WTC11 (cell line): ENCODE data around the gene FYCO1. TPM values are rescaled to one million over a fixed set of nuclear protein-coding genes. Genes with fewer than 3 reads are reported as not detected.

Source experiments
- ATAC-seq: fragments of 200-7000 bp; cut with Tn5 transposase; 2 replicates; pipeline ENCODE4 v1.10.0; 2021; ENCODE audit warnings: mild to moderate bottlenecking, moderate library complexity
- CTCF ChIA-PET: fragments of 300-600 bp; sonication (Branson Sonifier 250); formaldehyde crosslinking; loops from one replicate; lab custom pipeline; 2021; ENCODE audit warnings: antibody characterized with exemption; lab: Charles Lee
- POLR2A ChIA-PET: fragments of 350-600 bp; sonication (Branson Sonifier 250); formaldehyde crosslinking; loops from one replicate; lab custom pipeline; 2021; ENCODE audit warnings: antibody characterized with exemption; lab: Charles Lee
- DNase-seq: peaks from one replicate; pipeline ENCODE4 v3.0.0; 2021; ENCODE audit warnings: low spot score
- H3K27ac Mint-ChIP-seq: 2 replicates; pipeline ENCODE4 v1.8.0; 2021; ENCODE audit warnings: mixed read lengths
- H3K27me3 Mint-ChIP-seq: 2 replicates; pipeline ENCODE4 v1.8.0; 2021; ENCODE audit warnings: low read depth, mild to moderate bottlenecking, moderate library complexity, mixed read lengths
- H3K36me3 Mint-ChIP-seq: 2 replicates; pipeline ENCODE4 v1.8.0; 2021; ENCODE audit warnings: mixed read lengths
- H3K4me1 Mint-ChIP-seq: 2 replicates; pipeline ENCODE4 v1.8.0; 2022; ENCODE audit warnings: mixed read lengths
- H3K4me3 Mint-ChIP-seq: 2 replicates; pipeline ENCODE4 v1.8.0; 2021; ENCODE audit warnings: mild to moderate bottlenecking, moderate library complexity, mixed read lengths
- H3K9me3 Mint-ChIP-seq: 2 replicates; pipeline ENCODE4 v1.8.0; 2021; ENCODE audit warnings: mixed read lengths
- CBFB ChIP-seq: sonication (generic); formaldehyde crosslinking; IDR thresholded peaks from 2 replicates; pipeline ENCODE4 v1.8.1; 2022; ENCODE audit warnings: mild to moderate bottlenecking, low read depth, missing genetic modification reagents
- CTCF ChIP-seq: fragments of 200-600 bp; IDR thresholded peaks from 2 replicates; pipeline ENCODE4 v1.8.0; 2022; ENCODE audit warnings: antibody characterized with exemption
- FOXK1 ChIP-seq: sonication (generic); formaldehyde crosslinking; IDR thresholded peaks from 2 replicates; pipeline ENCODE4 v1.8.0; 2022; ENCODE audit warnings: mild to moderate bottlenecking, moderate library complexity, missing genetic modification reagents
- IRF2 ChIP-seq: sonication (generic); formaldehyde crosslinking; IDR thresholded peaks from 2 replicates; pipeline ENCODE4 v1.8.0; 2022; ENCODE audit warnings: low read depth, missing genetic modification reagents, borderline replicate concordance
- NFATC4 ChIP-seq: fragments of 250-450 bp; sonication (Bioruptor Pico); IDR thresholded peaks from 2 replicates; pipeline ENCODE4 v1.9.0; 2021; ENCODE audit warnings: mild to moderate bottlenecking
- SMAD4 ChIP-seq: sonication (generic); formaldehyde crosslinking; IDR thresholded peaks from 2 replicates; pipeline ENCODE4 v1.8.0; 2022; ENCODE audit warnings: mild to moderate bottlenecking, missing genetic modification reagents
- SOX15 ChIP-seq: fragments of 250-450 bp; sonication (Bioruptor Pico); IDR thresholded peaks from 2 replicates; pipeline ENCODE4 v1.9.0; 2021; ENCODE audit warnings: mild to moderate bottlenecking
- ZBTB21 ChIP-seq: sonication (generic); formaldehyde crosslinking; IDR thresholded peaks from 2 replicates; pipeline ENCODE4 v1.8.1; 2023; ENCODE audit warnings: mild to moderate bottlenecking, missing genetic modification reagents, borderline replicate concordance
- ZNF138 ChIP-seq: sonication (generic); formaldehyde crosslinking; conservative IDR thresholded peaks from 2 replicates; pipeline ENCODE4 v1.8.1; 2022; ENCODE audit warnings: mild to moderate bottlenecking, moderate library complexity, missing genetic modification reagents
- ZNF281 ChIP-seq: sonication (generic); formaldehyde crosslinking; IDR thresholded peaks from 2 replicates; pipeline ENCODE4 v1.8.0; 2023; ENCODE audit warnings: mild to moderate bottlenecking, missing genetic modification reagents
- ZNF416 ChIP-seq: fragments of 250-450 bp; sonication (Bioruptor Pico); IDR thresholded peaks from 2 replicates; pipeline ENCODE4 v1.9.0; 2021; ENCODE audit warnings: mild to moderate bottlenecking, inconsistent platforms
- total RNA-seq: library from RNA; stranded (reverse); gene quantifications from 3 replicates; pipeline ENCODE4 v1.2.3, GENCODE V29; 2021
- TF ChIP-seq, protein P1 (sequence below): sonication (generic); formaldehyde crosslinking; IDR thresholded peaks from 2 replicates; pipeline ENCODE4 v1.8.0; 2022; ENCODE audit warnings: mild to moderate bottlenecking, missing genetic modification reagents
- TF ChIP-seq, protein P2 (sequence below): sonication (generic); formaldehyde crosslinking; IDR thresholded peaks from 2 replicates; pipeline ENCODE4 v1.8.1; 2022; ENCODE audit warnings: mild to moderate bottlenecking, missing genetic modification reagents, moderate library complexity, borderline replicate concordance

FYCO1 gene
- total RNA-seq, 1 experiment from 2014 or later: 13.9 TPM

DNA sequence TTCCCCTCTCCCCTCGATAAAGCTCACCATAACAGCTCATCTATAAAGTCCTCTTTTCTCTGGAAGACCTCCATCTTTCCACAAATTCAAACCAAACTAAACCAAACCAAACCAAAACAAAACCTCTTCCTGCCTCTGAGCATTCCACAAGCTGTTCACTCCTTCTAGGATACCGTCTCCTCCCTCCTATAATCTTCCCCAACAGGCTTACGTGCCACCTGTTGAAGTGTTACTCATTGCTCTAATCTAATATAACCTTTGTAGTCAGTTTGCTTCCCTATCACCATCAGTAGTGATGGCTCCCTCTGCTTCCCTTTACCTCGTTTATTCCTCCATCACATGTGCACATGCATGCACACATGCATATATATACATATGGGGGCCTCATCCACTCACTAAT is 122.0 kb downstream of the FYCO1 start:
- H3K4me1 Mint-ChIP-seq: peaks cover 13% of the 10 kb centered on the region
- no peaks in the 10 kb centered on the region for H3K9me3 Mint-ChIP-seq
- POLR2A ChIA-PET: no interaction called here
- peaks cover 5% of the 10 kb centered on the region for H3K27me3 Mint-ChIP-seq
- no peak overlapping the region for H3K27ac Mint-ChIP-seq
- no peaks in the 10 kb centered on the region for H3K36me3 Mint-ChIP-seq
- CTCF ChIA-PET: interaction anchor here (2.1 kb wide), 1 partner anchor 205 kb away, joined by 5 read pairs; no protein-coding TSS in a partner anchor
- no peak overlapping the region for H3K4me3 Mint-ChIP-seq
- DNase-seq: no peak
- ATAC-seq: no peak
- no peak for TF ChIP-seq IRF2 (CRISPR knock-in tag)

GRCh38 chr3:45873036-45873435 is 122.6 kb downstream of the FYCO1 start:
- H3K4me1 Mint-ChIP-seq: peaks cover 13% of the 10 kb centered on the region
- H3K27me3 Mint-ChIP-seq: peaks cover 5% of the 10 kb centered on the region
- H3K4me3 Mint-ChIP-seq: no peak overlapping the region
- no peak overlapping the region for H3K27ac Mint-ChIP-seq
- TF ChIP-seq, protein P1, sequence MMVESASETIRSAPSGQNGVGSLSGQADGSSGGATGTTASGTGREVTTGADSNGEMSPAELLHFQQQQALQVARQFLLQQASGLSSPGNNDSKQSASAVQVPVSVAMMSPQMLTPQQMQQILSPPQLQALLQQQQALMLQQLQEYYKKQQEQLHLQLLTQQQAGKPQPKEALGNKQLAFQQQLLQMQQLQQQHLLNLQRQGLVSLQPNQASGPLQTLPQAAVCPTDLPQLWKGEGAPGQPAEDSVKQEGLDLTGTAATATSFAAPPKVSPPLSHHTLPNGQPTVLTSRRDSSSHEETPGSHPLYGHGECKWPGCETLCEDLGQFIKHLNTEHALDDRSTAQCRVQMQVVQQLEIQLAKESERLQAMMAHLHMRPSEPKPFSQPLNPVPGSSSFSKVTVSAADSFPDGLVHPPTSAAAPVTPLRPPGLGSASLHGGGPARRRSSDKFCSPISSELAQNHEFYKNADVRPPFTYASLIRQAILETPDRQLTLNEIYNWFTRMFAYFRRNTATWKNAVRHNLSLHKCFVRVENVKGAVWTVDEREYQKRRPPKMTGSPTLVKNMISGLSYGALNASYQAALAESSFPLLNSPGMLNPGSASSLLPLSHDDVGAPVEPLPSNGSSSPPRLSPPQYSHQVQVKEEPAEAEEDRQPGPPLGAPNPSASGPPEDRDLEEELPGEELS (CRISPR knock-in tag): no peak
- TF ChIP-seq CBFB (CRISPR knock-in tag) (no peak), NFATC4 (CRISPR knock-in tag) (no peak), ZNF281 (no peak), SMAD4 (CRISPR knock-in tag) (no peak), ZNF138 (no peak), SOX15 (CRISPR knock-in tag) (no peak), ZNF416 (CRISPR knock-in tag) (no peak)
- TF ChIP-seq, protein P2, sequence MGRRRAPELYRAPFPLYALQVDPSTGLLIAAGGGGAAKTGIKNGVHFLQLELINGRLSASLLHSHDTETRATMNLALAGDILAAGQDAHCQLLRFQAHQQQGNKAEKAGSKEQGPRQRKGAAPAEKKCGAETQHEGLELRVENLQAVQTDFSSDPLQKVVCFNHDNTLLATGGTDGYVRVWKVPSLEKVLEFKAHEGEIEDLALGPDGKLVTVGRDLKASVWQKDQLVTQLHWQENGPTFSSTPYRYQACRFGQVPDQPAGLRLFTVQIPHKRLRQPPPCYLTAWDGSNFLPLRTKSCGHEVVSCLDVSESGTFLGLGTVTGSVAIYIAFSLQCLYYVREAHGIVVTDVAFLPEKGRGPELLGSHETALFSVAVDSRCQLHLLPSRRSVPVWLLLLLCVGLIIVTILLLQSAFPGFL (CRISPR knock-in tag): no peak
- H3K9me3 Mint-ChIP-seq: no peaks in the 10 kb centered on the region
- ATAC-seq (no peak), DNase-seq (no peak)
- no peaks in the 10 kb centered on the region for H3K36me3 Mint-ChIP-seq
- ChIA-PET CTCF (interaction anchor here (2.1 kb wide), 1 partner anchor 206 kb away, joined by 5 read pairs; no protein-coding TSS in a partner anchor), POLR2A (no interaction called here)

GRCh38 chr3:45872569-45872968 is 123.1 kb downstream of the FYCO1 start:
- ChIA-PET POLR2A (no interaction called here), CTCF (interaction anchor here (2.1 kb wide), 1 partner anchor 207 kb away, joined by 5 read pairs; no protein-coding TSS in a partner anchor)
- Mint-ChIP-seq H3K36me3 (no peaks in the 10 kb centered on the region), H3K27me3 (peaks cover 5% of the 10 kb centered on the region), H3K9me3 (no peaks in the 10 kb centered on the region), H3K4me1 (peaks cover 13% of the 10 kb centered on the region), H3K27ac (no peak overlapping the region), H3K4me3 (no peak overlapping the region)
- no peak for DNase-seq
- no peak for ATAC-seq
- no peak for TF ChIP-seq ZBTB21 (CRISPR knock-in tag)
- no peak for TF ChIP-seq ZNF138
- no peak for TF ChIP-seq CTCF
- TF ChIP-seq FOXK1: no peak
- TF ChIP-seq, all 79 proteins: peak for 0
